ENCODE results near the gene ALKBH7. TPM values are rescaled to one million over a fixed set of nuclear protein-coding genes. Genes with fewer than 3 reads are reported as not detected.

The ALKBH7 gene
- total and polyA plus RNA-seq, 12 donors = 3.2 to 137 (median 80.1) TPM

DNA sequence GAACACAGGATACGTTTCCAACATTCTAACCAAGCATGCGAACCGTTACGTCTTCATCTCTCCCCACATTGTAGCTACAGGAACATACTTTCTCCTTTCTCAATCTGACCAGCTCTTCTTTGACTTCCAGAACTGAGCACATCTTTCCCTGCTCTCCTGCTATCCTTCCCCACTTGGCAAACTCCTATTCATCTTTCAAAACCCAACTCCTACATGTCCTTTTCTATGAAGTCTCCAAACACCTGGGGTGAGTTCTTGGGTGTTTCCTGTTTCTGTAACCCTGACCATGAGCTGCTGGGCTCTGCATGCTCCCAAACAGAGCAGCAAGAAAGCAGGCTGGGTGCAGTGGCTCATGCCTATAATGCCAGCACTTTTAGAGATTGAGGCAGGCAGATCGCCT, 45.8 kb upstream of the ALKBH7 start:
- H3K36me3 ChIP-seq (replicated peaks in 1 of 2) = no peaks in the 10 kb centered on the region
- intact Hi-C loops (cut with DNase I) = no loop called here
- WGBS, 4 donors = 82 to 91% (median 83%) methylated on average over 5 of the region's 5 CpGs
- H3K4me3 ChIP-seq = no peak overlapping the region
- no peak for DNase-seq
- H3K9me3 ChIP-seq (replicated peaks in 1 of 3) = no peaks in the 10 kb centered on the region
- H3K27me3 ChIP-seq = no peaks in the 10 kb centered on the region
- H3K27ac ChIP-seq = no peak overlapping the region
- no peaks in the 10 kb centered on the region for H3K4me1 ChIP-seq (replicated peaks in 1 of 2)
- TF ChIP-seq, protein P1, sequence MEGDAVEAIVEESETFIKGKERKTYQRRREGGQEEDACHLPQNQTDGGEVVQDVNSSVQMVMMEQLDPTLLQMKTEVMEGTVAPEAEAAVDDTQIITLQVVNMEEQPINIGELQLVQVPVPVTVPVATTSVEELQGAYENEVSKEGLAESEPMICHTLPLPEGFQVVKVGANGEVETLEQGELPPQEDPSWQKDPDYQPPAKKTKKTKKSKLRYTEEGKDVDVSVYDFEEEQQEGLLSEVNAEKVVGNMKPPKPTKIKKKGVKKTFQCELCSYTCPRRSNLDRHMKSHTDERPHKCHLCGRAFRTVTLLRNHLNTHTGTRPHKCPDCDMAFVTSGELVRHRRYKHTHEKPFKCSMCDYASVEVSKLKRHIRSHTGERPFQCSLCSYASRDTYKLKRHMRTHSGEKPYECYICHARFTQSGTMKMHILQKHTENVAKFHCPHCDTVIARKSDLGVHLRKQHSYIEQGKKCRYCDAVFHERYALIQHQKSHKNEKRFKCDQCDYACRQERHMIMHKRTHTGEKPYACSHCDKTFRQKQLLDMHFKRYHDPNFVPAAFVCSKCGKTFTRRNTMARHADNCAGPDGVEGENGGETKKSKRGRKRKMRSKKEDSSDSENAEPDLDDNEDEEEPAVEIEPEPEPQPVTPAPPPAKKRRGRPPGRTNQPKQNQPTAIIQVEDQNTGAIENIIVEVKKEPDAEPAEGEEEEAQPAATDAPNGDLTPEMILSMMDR (IDR thresholded peaks at IDR 0.05) = no peak
- TF ChIP-seq POLR2A (IDR thresholded peaks at IDR 0.05) = no peak

DNA sequence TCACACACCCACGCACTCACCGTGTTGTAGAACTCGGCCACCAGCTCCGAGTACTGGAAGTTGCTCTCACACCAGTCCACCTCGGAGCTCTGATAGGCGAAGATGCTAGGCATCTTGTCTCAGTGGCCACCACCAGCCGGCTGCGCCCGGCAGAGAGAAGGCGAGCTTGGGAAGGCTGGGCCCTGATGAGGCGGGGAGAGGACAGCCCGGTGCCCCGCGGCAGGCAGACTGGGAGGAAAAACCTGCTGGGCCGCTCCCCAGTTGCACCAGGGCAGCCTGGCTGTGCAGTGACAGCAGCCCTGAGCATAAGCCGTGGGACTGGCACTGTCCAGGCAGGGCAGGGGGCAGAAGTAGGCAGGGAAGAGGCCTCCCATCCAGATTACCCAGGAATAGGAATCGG, 39.2 kb upstream of the ALKBH7 start, which contains the start of gene ACER1:
TSS of gene ACER1 (minus strand) at position 174 of the 400 bp plus-strand sequence. CDS start at position 113, 61 bp downstream.
- Histone ChIP-seq H3K4me3 (no peak within 1 kb of the TSS), H3K4me1 (replicated peaks in 1 of 2) (no peaks in the 10 kb centered on the region), H3K27ac (no peak within 1 kb of the TSS), H3K27me3 (no peaks in the 10 kb centered on the region), H3K36me3 (replicated peaks in 1 of 2) (no peaks in the 10 kb centered on the region), H3K9me3 (replicated peaks in 1 of 3) (no peaks in the 10 kb centered on the region)
- DNase-seq = no peak
- TF ChIP-seq, protein P1 (IDR thresholded peaks at IDR 0.05) = no peak
- TF ChIP-seq POLR2A (IDR thresholded peaks at IDR 0.05) = no peak
- 78 to 85% (median 82%) methylated on average over 15 to 17 of the region's 17 CpGs for WGBS, 4 donors
- intact Hi-C loops (cut with DNase I) = no loop called here

DNA sequence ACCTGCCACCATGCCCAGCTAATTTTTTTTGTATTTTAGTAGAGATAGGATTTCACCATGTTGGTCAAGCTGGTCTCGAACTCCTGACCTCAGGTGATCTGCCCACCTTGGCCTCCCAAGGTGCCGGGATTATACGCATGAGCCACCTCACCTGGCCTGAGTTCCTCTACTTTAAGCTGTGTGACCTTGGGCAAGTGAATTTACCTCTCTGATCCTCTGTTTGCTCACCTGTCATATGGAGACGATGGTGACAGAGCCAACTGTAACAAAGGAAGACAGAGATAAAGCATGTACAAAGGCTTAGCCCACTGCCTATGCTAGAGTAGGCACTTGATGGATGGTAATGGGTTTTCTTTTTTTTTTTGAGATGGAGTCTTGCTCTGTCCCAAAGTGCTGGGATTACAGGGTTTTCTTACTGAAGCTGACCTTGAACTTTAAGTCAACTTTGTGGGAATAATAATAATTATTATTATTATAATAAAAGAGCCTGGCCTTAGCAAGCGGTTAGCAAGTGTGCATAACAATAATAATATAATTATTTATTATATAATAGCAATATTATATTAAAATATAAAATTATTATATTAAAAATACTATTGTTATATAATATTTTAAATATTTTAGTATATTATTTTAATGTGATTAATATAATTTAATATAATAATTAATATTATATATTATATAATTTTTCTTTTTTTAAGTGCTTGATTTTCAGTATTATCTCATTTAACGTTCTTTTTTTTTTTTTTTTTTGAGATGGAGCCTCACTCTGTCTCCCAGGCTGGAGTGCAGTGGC, 37.9 kb upstream of the ALKBH7 start:
- Histone ChIP-seq H3K36me3 (replicated peaks in 1 of 2) (no peaks in the 10 kb centered on the region), H3K27me3 (no peaks in the 10 kb centered on the region), H3K4me1 (replicated peaks in 1 of 2) (no peaks in the 10 kb centered on the region), H3K27ac (no peak overlapping the region), H3K4me3 (no peak overlapping the region), H3K9me3 (replicated peaks in 1 of 3) (no peaks in the 10 kb centered on the region)
- TF ChIP-seq, protein P1 (IDR thresholded peaks at IDR 0.05) = no peak
- TF ChIP-seq POLR2A (IDR thresholded peaks at IDR 0.05) = no peak
- intact Hi-C loops (cut with DNase I) = no loop called here
- 79 to 85% (median 84%) methylated on average over 6 of the region's 6 CpGs for WGBS, 4 donors
- DNase-seq = no peak

DNA sequence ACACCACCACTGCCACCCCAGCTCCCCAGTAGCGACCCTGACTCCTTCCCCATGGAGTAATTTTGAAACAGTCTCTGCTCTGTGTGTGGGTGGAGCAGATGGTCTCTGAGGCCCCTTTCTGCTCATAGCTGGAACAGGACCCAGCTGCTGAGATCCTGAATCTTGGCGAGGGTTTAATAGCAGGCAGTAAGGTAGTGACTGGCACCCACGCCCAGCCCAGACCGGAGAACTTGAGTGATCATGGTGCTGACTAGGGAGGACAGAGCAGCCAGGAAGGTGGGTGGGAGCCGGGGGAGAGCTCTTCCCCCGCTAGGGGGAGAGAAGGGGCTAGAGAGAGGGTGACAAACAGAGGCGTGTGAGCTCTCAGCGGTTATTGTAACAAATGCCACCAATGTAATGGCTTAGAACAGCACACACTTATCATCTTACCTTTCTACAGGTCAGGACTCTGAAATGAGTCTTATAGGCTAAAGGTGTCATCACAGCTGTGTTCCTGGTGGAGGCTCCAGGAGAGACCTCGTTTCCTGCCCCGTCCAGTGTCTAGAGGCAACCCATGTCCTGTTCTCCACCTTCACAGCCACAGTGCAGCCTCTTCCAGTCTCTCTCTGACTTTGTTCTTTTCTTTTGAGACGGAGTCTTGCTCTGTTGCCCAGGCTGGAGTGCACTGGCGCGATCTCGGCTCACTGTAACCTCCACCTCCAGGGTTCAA, 31.9 kb upstream of the ALKBH7 start:
- H3K27me3 ChIP-seq = no peaks in the 10 kb centered on the region
- no peak overlapping the region for H3K4me3 ChIP-seq
- no peaks in the 10 kb centered on the region for H3K36me3 ChIP-seq (replicated peaks in 1 of 2)
- WGBS, 4 donors = 67 to 78% (median 74%) methylated on average over 14 of the region's 14 CpGs
- H3K9me3 ChIP-seq (replicated peaks in 1 of 3) = no peaks in the 10 kb centered on the region
- no peak overlapping the region for H3K27ac ChIP-seq
- no peak for DNase-seq
- intact Hi-C loops (cut with DNase I) = no loop called here
- no peaks in the 10 kb centered on the region for H3K4me1 ChIP-seq (replicated peaks in 1 of 2)
- TF ChIP-seq POLR2A (IDR thresholded peaks at IDR 0.05) = no peak
- TF ChIP-seq, protein P1 (IDR thresholded peaks at IDR 0.05) = no peak
